H9 (cell line): ENCODE measurements around the gene GRB10. TPM values are rescaled to one million over a fixed set of nuclear protein-coding genes. Genes with fewer than 3 reads are reported as not detected.

Source experiments
- DNase-seq: peaks from one replicate; pipeline ENCODE4 v3.0.0-alpha.2; 2017
- H2AFZ ChIP-seq: one replicate; pipeline ENCODE4 v1.6.1; 2013; ENCODE audit warnings: mild to moderate bottlenecking, low read length, control low read depth, moderate library complexity
- H2AK5ac ChIP-seq: 2 replicates; pipeline ENCODE4 v1.6.1; 2013; ENCODE audit warnings: low read length, control low read depth, mixed read lengths; ENCODE audit not compliant: insufficient read length
- H2BK120ac ChIP-seq: one replicate; pipeline ENCODE4 v1.6.1; 2013; ENCODE audit warnings: low read depth, mild to moderate bottlenecking, low read length, control low read depth, inconsistent platforms; ENCODE audit not compliant: poor library complexity, severe bottlenecking
- H2BK12ac ChIP-seq: 2 replicates; pipeline ENCODE4 v1.6.1; 2013; ENCODE audit warnings: low read length, control low read depth, mixed read lengths, low read depth; ENCODE audit not compliant: insufficient read length
- H2BK15ac ChIP-seq: 2 replicates; pipeline ENCODE4 v1.6.1; 2013; ENCODE audit warnings: low read depth, low read length, control low read depth
- H2BK20ac ChIP-seq: one replicate; pipeline ENCODE4 v1.6.1; 2013; ENCODE audit warnings: low read depth, mild to moderate bottlenecking, low read length, control low read depth, inconsistent platforms; ENCODE audit not compliant: poor library complexity, severe bottlenecking
- H2BK5ac ChIP-seq: 2 replicates; pipeline ENCODE4 v1.6.1; 2013; ENCODE audit warnings: low read length, control low read depth, mixed read lengths; ENCODE audit not compliant: insufficient read length
- H3K14ac ChIP-seq: 2 replicates; pipeline ENCODE4 v1.6.1; 2013; ENCODE audit warnings: low read length, control low read depth; ENCODE audit not compliant: insufficient read depth
- H3K18ac ChIP-seq: 2 replicates; pipeline ENCODE4 v1.6.1; 2013; ENCODE audit warnings: low read depth, mild to moderate bottlenecking, mixed read lengths, low read length, control low read depth; ENCODE audit not compliant: insufficient read length
- H3K23ac ChIP-seq: 2 replicates; pipeline ENCODE4 v1.6.1; 2013; ENCODE audit warnings: low read length, control low read depth, mixed read lengths, low read depth; ENCODE audit not compliant: insufficient read length
- H3K23me2 ChIP-seq: 2 replicates; pipeline ENCODE4 v1.6.1; 2013; ENCODE audit warnings: low read depth, mild to moderate bottlenecking, mixed read lengths, low read length, control low read depth; ENCODE audit not compliant: insufficient read length, poor library complexity, severe bottlenecking
- H3K27ac ChIP-seq: 2 replicates; pipeline ENCODE4 v1.5.1; 2013; ENCODE audit warnings: low read length, control low read depth, mixed read lengths, low read depth; ENCODE audit not compliant: insufficient read length
- H3K27me3 ChIP-seq: 2 replicates; pipeline ENCODE4 v1.6.1; 2013; ENCODE audit warnings: low read length, control low read depth, inconsistent platforms; ENCODE audit not compliant: insufficient read depth
- H3K4ac ChIP-seq: 2 replicates; pipeline ENCODE4 v1.6.1; 2013; ENCODE audit warnings: low read depth, mild to moderate bottlenecking, control low read depth, inconsistent platforms, low read length, moderate library complexity
- H3K4me1 ChIP-seq: 2 replicates; pipeline ENCODE4 v1.6.1; 2013; ENCODE audit warnings: low read length, control low read depth, inconsistent platforms; ENCODE audit not compliant: insufficient read depth
- H3K4me2 ChIP-seq: 2 replicates; pipeline ENCODE4 v1.6.1; 2013; ENCODE audit warnings: low read length, control low read depth, mixed read lengths; ENCODE audit not compliant: insufficient read length, insufficient read depth
- H3K56ac ChIP-seq: 2 replicates; pipeline ENCODE4 v1.6.1; 2013; ENCODE audit warnings: low read depth, mild to moderate bottlenecking, mixed read lengths, low read length, control low read depth; ENCODE audit not compliant: insufficient read length
- H3K79me1 ChIP-seq: 2 replicates; pipeline ENCODE4 v1.6.1; 2013; ENCODE audit warnings: low read depth, mild to moderate bottlenecking, moderate library complexity, low read length, control low read depth, inconsistent platforms; ENCODE audit not compliant: insufficient read depth, poor library complexity, severe bottlenecking
- H3K79me2 ChIP-seq: 2 replicates; pipeline ENCODE4 v1.6.1; 2013; ENCODE audit warnings: low read length, control low read depth, inconsistent platforms; ENCODE audit not compliant: insufficient read depth
- H3K9ac ChIP-seq: 2 replicates; pipeline ENCODE4 v1.6.1; 2013; ENCODE audit warnings: low read length, control low read depth, mixed read lengths; ENCODE audit not compliant: insufficient read length; ENCODE audit errors: extremely low read depth
- H3K9me3 ChIP-seq: one replicate; pipeline ENCODE4 v1.6.1; 2013; ENCODE audit warnings: low read depth, low read length, inconsistent platforms; ENCODE audit not compliant: control insufficient read depth
- H3T11ph ChIP-seq: one replicate; pipeline ENCODE4 v1.6.1; 2013; ENCODE audit warnings: mild to moderate bottlenecking, low read length, control low read depth, inconsistent platforms
- H4K20me1 ChIP-seq: one replicate; pipeline ENCODE4 v1.6.1; 2013; ENCODE audit not compliant: control insufficient read depth, insufficient read length, insufficient read depth
- H4K5ac ChIP-seq: 2 replicates; pipeline ENCODE4 v1.6.1; 2013; ENCODE audit warnings: low read depth, mild to moderate bottlenecking, mixed read lengths, low read length, control low read depth; ENCODE audit not compliant: insufficient read length
- H4K8ac ChIP-seq: replicated peaks from 2 replicates; pipeline ENCODE4 v1.6.1; 2013; ENCODE audit warnings: low read length, control low read depth, mixed read lengths, low read depth; ENCODE audit not compliant: insufficient read length
- H4K91ac ChIP-seq: 2 replicates; pipeline ENCODE4 v1.6.1; 2013; ENCODE audit warnings: low read depth, mild to moderate bottlenecking, moderate library complexity, mixed read lengths, low read length, control low read depth; ENCODE audit not compliant: insufficient read length
- H3K27ac Mint-ChIP-seq, 3 experiments: 2 replicates in 2 of 3; 3 replicates in 1 of 3; pipeline ENCODE4 v1.8.0; 2020 to 2021; ENCODE audit warnings: mixed read lengths in 3 of 3, mild to moderate bottlenecking in 1 of 3, moderate library complexity in 1 of 3
- H3K27me3 Mint-ChIP-seq: 2 replicates; pipeline ENCODE4 v1.8.0; 2021; ENCODE audit warnings: low read depth, mild to moderate bottlenecking, moderate library complexity, mixed read lengths
- H3K36me3 Mint-ChIP-seq, 3 experiments: 2 replicates in 2 of 3; 3 replicates in 1 of 3; pipeline ENCODE4 v1.8.0; 2020 to 2021; ENCODE audit warnings: low read depth in 3 of 3, mixed read lengths in 3 of 3; ENCODE audit not compliant: insufficient read depth in 1 of 3
- H3K4me1 Mint-ChIP-seq, 2 experiments: 2 replicates each; pipeline ENCODE4 v1.8.0; 2020; ENCODE audit warnings: mixed read lengths in 2 of 2
- H3K4me3 Mint-ChIP-seq, 2 experiments: 2 replicates in 1 of 2; 3 replicates in 1 of 2; pipeline ENCODE4 v1.8.0; 2020 to 2021; ENCODE audit warnings: mild to moderate bottlenecking in 2 of 2, mixed read lengths in 2 of 2, moderate library complexity in 1 of 2
- H3K9me3 Mint-ChIP-seq, 2 experiments: 2 replicates in 1 of 2; 3 replicates in 1 of 2; pipeline ENCODE4 v1.8.0; 2020; ENCODE audit warnings: mild to moderate bottlenecking in 2 of 2, mixed read lengths in 2 of 2, moderate library complexity in 1 of 2
- WGBS: extraction: QIAGEN DNeasy Blood & Tissue Kit; methylation state at CpG from one replicate; pipeline ENCODE4 v1.1.7; 2013; ENCODE audit warnings: missing lambda C conversion rate, low lambda C conversion rate, mixed read lengths; ENCODE audit not compliant: insufficient read length; ENCODE audit errors: extremely low coverage; 5-methylcytosine and 5-hydroxymethylcytosine counted together
- total RNA-seq: library from RNA; stranded (reverse); gene quantifications from 2 replicates; pipeline ENCODE4 v1.2.1, GENCODE V29; 2021
- TF ChIP-seq, protein P1 (sequence below): fragments of 200-600 bp; sonication (generic); conservative IDR thresholded peaks from 3 replicates; pipeline ENCODE4 v1.8.0; 2021; ENCODE audit warnings: antibody characterized with exemption, mild to moderate bottlenecking

The GRB10 gene
- total RNA-seq, 1 experiment from 2014 or later = 108 TPM

DNA sequence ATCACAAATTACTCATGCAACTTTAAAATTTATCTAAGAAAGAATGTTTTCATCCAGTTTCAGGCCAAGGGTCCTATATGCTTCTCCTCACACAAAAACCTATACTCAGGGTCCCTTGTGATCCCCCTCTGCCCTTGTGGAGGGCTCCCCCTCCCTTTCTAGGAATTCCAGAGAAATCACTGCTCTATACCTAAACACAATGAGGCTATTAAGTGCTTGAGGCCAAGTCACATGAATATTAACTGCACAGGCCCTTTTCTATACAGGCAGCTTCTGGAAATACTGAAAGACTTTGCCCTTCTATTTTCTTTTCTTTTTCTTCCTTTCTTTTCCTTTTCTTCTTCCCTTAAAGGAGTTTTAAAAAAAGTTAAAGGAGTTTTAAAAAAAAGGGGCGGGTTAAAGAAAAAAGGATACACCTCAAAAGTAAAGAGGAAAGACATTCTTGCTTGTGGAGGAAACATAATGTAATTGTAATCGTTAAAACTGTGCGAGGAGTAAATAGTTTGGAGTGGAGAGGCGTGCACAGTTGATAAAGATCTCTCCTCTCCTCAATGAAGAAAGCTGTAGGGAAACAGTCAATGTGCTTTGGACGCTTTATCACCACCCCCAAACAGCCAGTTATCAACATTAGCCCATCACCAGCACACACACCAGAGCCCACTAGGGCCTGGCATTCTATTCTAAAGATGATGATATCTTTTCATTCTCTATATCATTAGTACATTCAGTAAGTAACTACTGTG is 16.4 kb downstream of the GRB10 start:
- H2BK15ac ChIP-seq = no peak overlapping the region
- no peak for DNase-seq
- no peaks in the 10 kb centered on the region for H3K23me2 ChIP-seq
- no peak overlapping the region for H3K9ac ChIP-seq
- H3K79me1 ChIP-seq = peaks cover 3% of the 10 kb centered on the region
- H2AK5ac ChIP-seq = no peak overlapping the region
- no peaks in the 10 kb centered on the region for H4K20me1 ChIP-seq
- no peaks in the 10 kb centered on the region for H3K27me3 Mint-ChIP-seq
- peaks cover 17% of the 10 kb centered on the region; the same call in 1 of the 2 replicates for H3K4me1 ChIP-seq
- H3K9me3 Mint-ChIP-seq = peaks cover 12 to 36% of the 10 kb centered on the region in 2 experiments
- no peak overlapping the region for H2AFZ ChIP-seq
- H3K23ac ChIP-seq = no peak overlapping the region
- no peak overlapping the region for H3T11ph ChIP-seq
- no peak overlapping the region for H4K8ac ChIP-seq
- H3K79me2 ChIP-seq = peaks cover 40% of the 10 kb centered on the region; the same call in 1 of the 2 replicates
- no peak overlapping the region for H2BK12ac ChIP-seq
- H3K4me1 Mint-ChIP-seq = peaks cover 66 to 81% of the 10 kb centered on the region in 2 experiments
- no peak overlapping the region for H3K14ac ChIP-seq
- H2BK20ac ChIP-seq = no peak overlapping the region
- H3K56ac ChIP-seq = no peak overlapping the region
- H2BK120ac ChIP-seq = no peak overlapping the region
- H3K27ac ChIP-seq = no peak overlapping the region
- TF ChIP-seq, protein P1, sequence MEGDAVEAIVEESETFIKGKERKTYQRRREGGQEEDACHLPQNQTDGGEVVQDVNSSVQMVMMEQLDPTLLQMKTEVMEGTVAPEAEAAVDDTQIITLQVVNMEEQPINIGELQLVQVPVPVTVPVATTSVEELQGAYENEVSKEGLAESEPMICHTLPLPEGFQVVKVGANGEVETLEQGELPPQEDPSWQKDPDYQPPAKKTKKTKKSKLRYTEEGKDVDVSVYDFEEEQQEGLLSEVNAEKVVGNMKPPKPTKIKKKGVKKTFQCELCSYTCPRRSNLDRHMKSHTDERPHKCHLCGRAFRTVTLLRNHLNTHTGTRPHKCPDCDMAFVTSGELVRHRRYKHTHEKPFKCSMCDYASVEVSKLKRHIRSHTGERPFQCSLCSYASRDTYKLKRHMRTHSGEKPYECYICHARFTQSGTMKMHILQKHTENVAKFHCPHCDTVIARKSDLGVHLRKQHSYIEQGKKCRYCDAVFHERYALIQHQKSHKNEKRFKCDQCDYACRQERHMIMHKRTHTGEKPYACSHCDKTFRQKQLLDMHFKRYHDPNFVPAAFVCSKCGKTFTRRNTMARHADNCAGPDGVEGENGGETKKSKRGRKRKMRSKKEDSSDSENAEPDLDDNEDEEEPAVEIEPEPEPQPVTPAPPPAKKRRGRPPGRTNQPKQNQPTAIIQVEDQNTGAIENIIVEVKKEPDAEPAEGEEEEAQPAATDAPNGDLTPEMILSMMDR = no peak
- H3K4me3 Mint-ChIP-seq = no peak overlapping the region
- no peaks in the 10 kb centered on the region for H3K27me3 ChIP-seq
- H3K9me3 ChIP-seq = no peaks in the 10 kb centered on the region
- WGBS = no CpG with 5 or more reads among the region's 5 CpGs
- no peak overlapping the region for H4K5ac ChIP-seq
- no peak overlapping the region for H3K4ac ChIP-seq
- H3K4me2 ChIP-seq = no peak overlapping the region
- no peak overlapping the region for H3K18ac ChIP-seq
- no peak overlapping the region for H2BK5ac ChIP-seq
- H4K91ac ChIP-seq = no peak overlapping the region
- no peak overlapping the region; a peak in 1 of 7 replicates for H3K27ac Mint-ChIP-seq
- H3K36me3 Mint-ChIP-seq = peaks cover 18 to 67% (median 63%) of the 10 kb centered on the region in 3 experiments
